HUES6 (cell line): ENCODE data around the gene DDX20.

Experiments used
- H3K27ac ChIP-seq: 2 replicates; pipeline ENCODE4 v1.7.0; 2013; ENCODE audit warnings: low read depth, mild to moderate bottlenecking, low read length, inconsistent platforms
- H3K27me3 ChIP-seq: 2 replicates; pipeline ENCODE4 v1.6.1; 2013; ENCODE audit warnings: low read length; ENCODE audit not compliant: control insufficient read depth, insufficient read depth
- H3K36me3 ChIP-seq: 2 replicates; pipeline ENCODE4 v1.6.1; 2013; ENCODE audit warnings: low read length; ENCODE audit not compliant: control insufficient read depth, insufficient read depth
- H3K4me1 ChIP-seq: 2 replicates; pipeline ENCODE4 v1.6.1; 2013; ENCODE audit warnings: low read length; ENCODE audit not compliant: control insufficient read depth, insufficient read depth
- H3K4me3 ChIP-seq: 2 replicates; pipeline ENCODE4 v1.5.1; 2013; ENCODE audit warnings: low read depth, low read length
- H3K9ac ChIP-seq: one replicate; pipeline ENCODE4 v1.6.1; 2013; ENCODE audit warnings: mild to moderate bottlenecking, low read length
- H3K9me3 ChIP-seq: 2 replicates; pipeline ENCODE4 v1.6.1; 2013; ENCODE audit warnings: low read depth, low read length; ENCODE audit not compliant: control insufficient read depth, insufficient read depth

Gene DDX20

DNA sequence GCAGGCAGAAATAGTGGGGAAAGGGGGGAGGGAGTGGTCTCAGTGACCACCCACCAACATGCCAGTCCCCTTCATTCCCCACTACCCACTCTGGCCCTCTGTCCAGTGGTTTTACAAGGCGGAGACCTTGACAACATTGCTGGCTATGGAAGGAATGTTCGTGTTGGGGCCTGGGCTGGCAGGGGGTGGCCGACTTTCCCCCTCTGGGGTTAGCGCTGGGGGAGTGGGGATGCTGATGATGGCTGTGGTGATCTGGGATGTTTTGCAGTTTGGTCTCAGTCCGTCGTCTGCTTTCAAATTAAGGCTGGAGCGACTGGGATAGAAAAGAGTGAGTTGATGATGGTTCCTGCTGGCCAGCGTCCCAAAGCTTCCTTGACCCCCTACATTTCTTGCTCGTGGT is 20.3 kb downstream of the DDX20 start:
- H3K27ac ChIP-seq: no peak overlapping the region
- H3K36me3 ChIP-seq: no peaks in the 10 kb centered on the region
- 0 out of 2 replicates have a peak, but pooled peaks cover 4% of the 10 kb centered on the region for H3K4me1 ChIP-seq
- H3K4me3 ChIP-seq: no peak overlapping the region
- H3K27me3 ChIP-seq: no peaks in the 10 kb centered on the region
- H3K9ac ChIP-seq: no peak overlapping the region
- no peaks in the 10 kb centered on the region for H3K9me3 ChIP-seq

DNA sequence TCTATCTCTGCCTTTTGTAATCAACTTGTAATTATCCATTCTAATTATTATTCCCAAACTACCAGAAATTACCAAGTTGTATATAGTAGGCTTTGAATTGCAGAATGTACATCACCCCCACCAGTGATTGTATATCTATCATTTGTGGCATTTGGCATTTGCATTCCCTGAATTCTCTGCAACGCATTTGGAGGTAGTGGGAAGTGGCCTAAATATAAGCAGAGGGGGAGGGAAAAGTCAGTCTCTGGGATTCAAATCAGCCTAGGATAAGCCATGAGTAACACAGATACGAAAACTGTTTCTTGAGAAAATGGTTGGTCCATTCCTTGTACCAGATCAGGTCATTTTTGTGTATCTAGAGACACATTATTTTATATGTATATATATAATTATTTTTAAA is 20.7 kb downstream of the DDX20 start:
- H3K4me3 ChIP-seq: no peak overlapping the region
- H3K4me1 ChIP-seq: 0 out of 2 replicates have a peak, but pooled peaks cover 4% of the 10 kb centered on the region
- H3K27ac ChIP-seq: no peak overlapping the region
- no peaks in the 10 kb centered on the region for H3K9me3 ChIP-seq
- H3K9ac ChIP-seq: no peak overlapping the region
- H3K27me3 ChIP-seq: no peaks in the 10 kb centered on the region
- no peaks in the 10 kb centered on the region for H3K36me3 ChIP-seq

DNA sequence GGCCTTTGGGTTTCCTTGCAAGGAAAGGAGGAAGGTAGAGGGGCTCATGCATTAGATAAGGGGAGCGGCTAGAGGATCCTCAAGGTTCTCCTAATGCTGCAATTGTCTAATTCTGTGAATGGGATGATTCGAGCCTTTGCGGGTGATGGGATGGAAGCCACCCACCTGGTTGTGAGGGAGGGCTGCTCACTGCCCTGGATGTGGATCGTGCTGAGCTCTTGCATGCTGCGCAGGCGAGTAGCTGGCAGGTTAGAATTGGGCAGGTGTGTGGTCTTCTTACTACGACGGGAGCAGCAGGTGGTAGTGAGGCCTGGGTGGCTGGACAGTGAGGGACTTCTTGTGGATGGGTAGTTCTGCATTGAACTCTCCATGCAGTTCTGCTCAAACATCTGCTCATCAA is 21.2 kb downstream of the DDX20 start:
- H3K9ac ChIP-seq: no peak overlapping the region
- H3K4me1 ChIP-seq: 0 out of 2 replicates have a peak, but pooled peaks cover 4% of the 10 kb centered on the region
- H3K9me3 ChIP-seq: no peaks in the 10 kb centered on the region
- no peaks in the 10 kb centered on the region for H3K27me3 ChIP-seq
- H3K36me3 ChIP-seq: no peaks in the 10 kb centered on the region
- H3K4me3 ChIP-seq: no peak overlapping the region
- H3K27ac ChIP-seq: no peak overlapping the region

DNA sequence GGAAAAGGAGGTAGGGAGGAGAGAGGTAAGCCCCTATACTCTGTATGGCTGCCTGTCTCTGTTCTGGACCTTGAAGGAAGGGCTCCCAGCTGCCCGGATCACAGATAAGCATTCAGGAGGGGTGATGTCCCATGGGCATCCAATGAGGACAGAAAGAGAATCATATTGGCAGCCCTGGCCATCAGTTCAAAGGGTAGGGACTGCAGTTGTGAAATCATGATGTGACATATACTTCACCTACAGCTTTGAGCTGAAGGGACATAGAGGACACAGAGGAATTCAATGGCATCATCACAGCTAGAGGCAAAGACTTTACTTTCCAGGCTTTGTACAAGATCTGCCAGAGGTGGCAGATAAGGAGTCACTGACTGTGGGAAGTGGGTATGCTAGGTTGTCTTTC is 21.6 kb downstream of the DDX20 start:
- no peak overlapping the region for H3K27ac ChIP-seq
- H3K36me3 ChIP-seq: no peaks in the 10 kb centered on the region
- H3K4me3 ChIP-seq: no peak overlapping the region
- H3K27me3 ChIP-seq: no peaks in the 10 kb centered on the region
- no peak overlapping the region for H3K9ac ChIP-seq
- 0 out of 2 replicates have a peak, but pooled peaks cover 4% of the 10 kb centered on the region for H3K4me1 ChIP-seq
- H3K9me3 ChIP-seq: no peaks in the 10 kb centered on the region

DNA sequence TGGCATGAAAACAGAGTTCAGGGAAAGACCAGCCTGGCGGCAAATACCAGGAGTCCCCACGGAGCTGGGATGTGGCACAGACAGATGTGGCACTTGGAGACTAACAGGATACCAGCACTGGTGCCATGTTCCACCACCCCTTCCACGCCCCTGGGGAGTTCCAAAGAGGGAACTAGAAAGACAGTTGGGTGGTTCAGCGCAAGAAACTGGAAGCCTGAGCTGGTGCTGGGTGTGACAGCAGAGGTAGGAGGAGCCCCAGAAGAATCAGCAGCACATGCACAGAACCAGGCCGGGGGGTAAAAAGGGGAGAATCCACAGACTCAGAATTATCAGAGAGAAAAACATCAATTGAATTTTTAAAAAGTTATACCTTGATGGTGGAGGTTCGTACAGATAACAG is 22.4 kb downstream of the DDX20 start:
- H3K27ac ChIP-seq: no peak overlapping the region

DNA sequence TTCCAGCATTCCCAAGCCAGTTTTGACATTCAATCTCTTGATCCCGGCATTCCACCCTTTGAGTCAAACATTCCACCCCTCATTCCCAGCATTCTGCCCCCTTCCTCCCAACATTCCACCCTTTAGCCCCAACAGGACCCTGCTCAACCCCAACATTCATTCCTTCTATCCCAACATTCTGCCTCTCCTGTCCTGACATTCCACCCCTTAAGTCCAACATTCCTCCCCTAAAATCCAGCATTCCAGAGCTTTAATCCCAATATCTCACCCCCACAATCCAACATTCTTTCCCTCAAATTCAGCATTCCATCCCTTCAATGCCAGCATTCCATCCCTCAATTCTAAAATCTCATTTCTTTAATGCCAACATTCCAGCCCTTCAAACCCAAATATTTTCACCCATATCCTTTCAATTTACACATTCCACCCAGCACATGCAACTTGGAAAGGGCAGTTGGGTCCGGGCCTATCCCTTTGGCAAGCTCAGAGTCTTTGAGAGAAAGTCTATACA is 22.9 kb downstream of the DDX20 start:
- Histone ChIP-seq H3K9me3 (no peaks in the 10 kb centered on the region), H3K4me3 (no peak overlapping the region), H3K36me3 (no peaks in the 10 kb centered on the region), H3K4me1 (0 out of 2 replicates have a peak, but pooled peaks cover 4% of the 10 kb centered on the region), H3K27me3 (no peaks in the 10 kb centered on the region), H3K9ac (no peak overlapping the region), H3K27ac (no peak overlapping the region)

More for the DNA sequence above, 22.4 kb downstream of the DDX20 start:
- no peaks in the 10 kb centered on the region for H3K27me3 ChIP-seq
- H3K4me3 ChIP-seq: no peak overlapping the region
- 0 out of 2 replicates have a peak, but pooled peaks cover 4% of the 10 kb centered on the region for H3K4me1 ChIP-seq
- no peaks in the 10 kb centered on the region for H3K9me3 ChIP-seq
- H3K36me3 ChIP-seq: no peaks in the 10 kb centered on the region
- no peak overlapping the region for H3K9ac ChIP-seq

DNA sequence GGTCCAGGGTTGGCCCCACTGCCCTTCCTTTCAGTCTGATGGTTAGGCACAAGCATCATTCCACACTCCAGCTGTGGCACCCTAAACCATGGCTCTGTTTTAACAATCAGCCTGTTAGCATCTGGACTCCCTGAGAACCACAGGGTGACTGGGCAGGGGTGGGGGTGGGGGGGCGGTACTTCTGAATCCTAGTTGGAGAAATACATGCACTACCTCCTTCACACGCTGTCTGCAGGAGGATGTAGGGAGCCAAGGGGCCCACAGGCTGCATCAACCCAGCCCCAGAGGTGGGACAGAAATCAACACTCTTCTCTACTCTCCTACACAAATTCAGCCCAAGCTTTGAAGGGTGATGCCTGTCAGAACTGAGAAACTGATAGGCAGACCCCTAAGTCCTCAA is 23.8 kb downstream of the DDX20 start:
- H3K4me3 ChIP-seq: no peak overlapping the region
- no peak overlapping the region for H3K9ac ChIP-seq
- H3K27ac ChIP-seq: no peak overlapping the region
- H3K4me1 ChIP-seq: 0 out of 2 replicates have a peak, but pooled peaks cover 4% of the 10 kb centered on the region
- H3K9me3 ChIP-seq: no peaks in the 10 kb centered on the region
- peaks cover 3% of the 10 kb centered on the region; the same call in 1 of the 2 replicates for H3K27me3 ChIP-seq
- H3K36me3 ChIP-seq: no peaks in the 10 kb centered on the region

DNA sequence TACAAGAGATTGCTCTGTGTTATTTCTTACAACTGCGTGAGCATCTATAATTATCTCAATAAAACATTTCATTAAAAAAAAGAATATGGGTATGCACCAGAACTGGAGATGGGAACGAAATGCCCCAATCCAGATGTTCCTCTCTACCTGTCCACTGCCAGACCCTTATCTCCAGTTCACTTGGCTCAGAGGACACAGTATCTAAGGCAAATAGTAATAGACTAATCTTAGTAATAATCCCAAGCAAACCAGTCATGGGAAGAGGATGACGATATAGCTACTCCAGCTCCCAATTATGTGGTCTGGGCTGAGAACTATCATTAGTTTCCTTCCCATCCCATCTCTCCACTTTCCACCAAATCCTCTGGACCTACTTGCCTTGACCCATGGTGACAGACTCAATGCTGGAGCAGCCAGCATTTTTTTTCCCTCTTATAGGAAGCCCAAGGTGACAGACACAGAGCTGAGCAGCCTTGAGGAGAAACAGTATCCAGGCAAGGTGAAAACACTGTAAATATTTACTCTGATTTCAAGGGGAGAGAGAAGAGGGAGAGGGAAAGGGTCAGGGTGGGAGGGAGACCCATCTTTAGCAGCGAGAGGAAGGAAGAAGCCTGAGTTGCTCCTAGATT is 28.7 kb downstream of the DDX20 start:
- no peak overlapping the region for H3K4me3 ChIP-seq
- no peaks in the 10 kb centered on the region for H3K9me3 ChIP-seq
- H3K27me3 ChIP-seq: peaks cover 3% of the 10 kb centered on the region; the same call in 1 of the 2 replicates
- H3K36me3 ChIP-seq: no peaks in the 10 kb centered on the region
- no peak overlapping the region for H3K27ac ChIP-seq
- H3K4me1 ChIP-seq: 0 out of 2 replicates have a peak, but pooled peaks cover 2% of the 10 kb centered on the region
- H3K9ac ChIP-seq: no peak overlapping the region

DNA sequence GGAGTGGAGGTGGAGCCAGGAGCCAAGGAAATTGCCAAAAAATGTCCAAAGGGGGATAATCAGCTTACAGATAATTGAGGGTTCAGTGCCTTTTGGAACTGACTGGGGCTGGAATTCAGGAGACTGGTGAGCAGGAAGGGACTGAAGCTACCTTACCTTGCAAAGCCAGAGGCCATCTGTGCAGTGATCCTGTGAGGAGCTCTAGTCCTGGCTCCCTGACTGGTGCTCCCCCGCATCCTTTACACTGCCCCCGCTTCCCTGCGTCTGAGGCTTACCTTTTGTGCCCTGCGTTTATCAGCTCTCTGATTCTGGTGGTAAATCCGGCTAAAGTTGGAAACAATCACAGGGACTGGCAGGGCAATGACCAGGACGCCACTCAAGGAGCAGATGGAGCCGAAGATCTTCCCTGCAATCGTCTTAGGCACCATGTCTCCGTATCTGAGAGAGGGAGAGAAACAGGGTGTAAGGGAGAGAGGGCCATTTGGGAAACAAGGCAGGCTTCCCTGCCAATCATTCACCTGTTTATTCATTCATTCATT is 31.0 kb downstream of the DDX20 start:
- Histone ChIP-seq H3K9me3 (no peaks in the 10 kb centered on the region), H3K27me3 (peaks cover 3% of the 10 kb centered on the region; the same call in 1 of the 2 replicates), H3K4me3 (no peak overlapping the region), H3K27ac (no peak overlapping the region), H3K36me3 (no peaks in the 10 kb centered on the region), H3K4me1 (0 out of 2 replicates have a peak, but pooled peaks cover 2% of the 10 kb centered on the region), H3K9ac (no peak overlapping the region)

DNA sequence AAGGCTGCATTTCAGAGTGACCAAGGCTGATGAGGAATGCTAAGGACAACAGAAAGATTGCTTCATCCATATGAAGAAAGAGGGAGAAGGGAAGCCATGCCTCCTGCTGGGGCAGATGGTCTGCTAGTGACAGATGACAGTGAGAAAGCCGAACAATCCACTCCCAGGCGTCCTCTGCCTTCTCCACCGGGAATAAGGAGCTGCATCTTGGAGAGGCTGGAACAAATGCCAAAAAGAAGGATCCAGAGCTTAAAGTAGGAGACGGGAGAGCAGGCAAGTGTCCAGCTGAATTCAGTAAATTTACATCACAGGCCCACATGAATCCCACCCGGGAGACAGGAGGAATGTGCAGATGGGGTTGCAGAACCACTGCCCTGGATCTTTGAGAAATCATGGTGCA is 33.4 kb downstream of the DDX20 start:
- H3K9me3 ChIP-seq: no peaks in the 10 kb centered on the region
- H3K9ac ChIP-seq: no peak overlapping the region
- H3K27me3 ChIP-seq: peaks cover 3% of the 10 kb centered on the region; the same call in 1 of the 2 replicates
- H3K4me1 ChIP-seq: 0 out of 2 replicates have a peak, but pooled peaks cover 2% of the 10 kb centered on the region
- H3K36me3 ChIP-seq: no peaks in the 10 kb centered on the region
- H3K27ac ChIP-seq: no peak overlapping the region
- no peak overlapping the region for H3K4me3 ChIP-seq

DNA sequence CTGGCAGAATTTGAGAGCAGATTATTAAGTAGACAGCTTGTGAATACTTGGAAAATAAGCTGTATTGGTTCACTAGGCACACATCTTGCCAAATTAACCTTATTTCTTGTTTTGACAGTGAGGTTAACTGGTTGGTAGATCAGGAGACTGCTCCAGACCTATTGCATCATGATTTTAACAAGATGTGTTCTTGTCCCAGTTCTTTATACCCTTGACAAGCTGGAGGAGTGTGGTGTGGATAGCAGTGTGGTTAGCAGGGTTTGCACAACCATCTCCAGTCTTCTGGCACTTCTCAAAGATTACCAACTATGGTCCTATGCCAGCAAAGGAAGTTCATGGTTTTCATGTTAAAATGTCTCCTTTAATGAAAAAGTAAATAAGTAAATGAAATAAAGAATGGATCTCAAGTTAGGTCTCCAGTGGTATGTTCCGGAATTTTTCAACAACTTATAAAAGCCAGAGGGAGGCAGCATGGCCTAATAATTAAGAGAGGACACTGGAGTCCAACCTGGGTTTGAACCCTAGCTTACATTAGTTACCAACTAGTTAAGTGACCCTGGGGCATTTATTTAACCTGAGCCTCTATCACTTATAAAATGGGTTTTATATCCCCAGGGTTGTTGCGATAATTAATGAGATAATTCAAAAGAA is 34.1 kb downstream of the DDX20 start:
- H3K9me3 ChIP-seq: no peaks in the 10 kb centered on the region
- H3K4me3 ChIP-seq: no peak overlapping the region
- H3K4me1 ChIP-seq: 0 out of 2 replicates have a peak, but pooled peaks cover 2% of the 10 kb centered on the region
- H3K27me3 ChIP-seq: no peaks in the 10 kb centered on the region; the same call in 1 of the 2 replicates
- H3K36me3 ChIP-seq: no peaks in the 10 kb centered on the region
- no peak overlapping the region for H3K27ac ChIP-seq
- no peak overlapping the region for H3K9ac ChIP-seq
